ENCODE results near the gene SETD7. TPM values are rescaled to one million over a fixed set of nuclear protein-coding genes. Genes with fewer than 3 reads are reported as not detected.

The SETD7 gene
- total and polyA plus RNA-seq, 2 experiments from 2014 or later: 1.1 to 4.2 TPM

GRCh38 chr4:139576219-139576618, 20.2 kb upstream of the SETD7 start:
- H3F3A ChIP-seq (replicated peaks; ENCODE audit: low read depth): no peaks in the 10 kb centered on the region
- TF ChIP-seq, protein P1, sequence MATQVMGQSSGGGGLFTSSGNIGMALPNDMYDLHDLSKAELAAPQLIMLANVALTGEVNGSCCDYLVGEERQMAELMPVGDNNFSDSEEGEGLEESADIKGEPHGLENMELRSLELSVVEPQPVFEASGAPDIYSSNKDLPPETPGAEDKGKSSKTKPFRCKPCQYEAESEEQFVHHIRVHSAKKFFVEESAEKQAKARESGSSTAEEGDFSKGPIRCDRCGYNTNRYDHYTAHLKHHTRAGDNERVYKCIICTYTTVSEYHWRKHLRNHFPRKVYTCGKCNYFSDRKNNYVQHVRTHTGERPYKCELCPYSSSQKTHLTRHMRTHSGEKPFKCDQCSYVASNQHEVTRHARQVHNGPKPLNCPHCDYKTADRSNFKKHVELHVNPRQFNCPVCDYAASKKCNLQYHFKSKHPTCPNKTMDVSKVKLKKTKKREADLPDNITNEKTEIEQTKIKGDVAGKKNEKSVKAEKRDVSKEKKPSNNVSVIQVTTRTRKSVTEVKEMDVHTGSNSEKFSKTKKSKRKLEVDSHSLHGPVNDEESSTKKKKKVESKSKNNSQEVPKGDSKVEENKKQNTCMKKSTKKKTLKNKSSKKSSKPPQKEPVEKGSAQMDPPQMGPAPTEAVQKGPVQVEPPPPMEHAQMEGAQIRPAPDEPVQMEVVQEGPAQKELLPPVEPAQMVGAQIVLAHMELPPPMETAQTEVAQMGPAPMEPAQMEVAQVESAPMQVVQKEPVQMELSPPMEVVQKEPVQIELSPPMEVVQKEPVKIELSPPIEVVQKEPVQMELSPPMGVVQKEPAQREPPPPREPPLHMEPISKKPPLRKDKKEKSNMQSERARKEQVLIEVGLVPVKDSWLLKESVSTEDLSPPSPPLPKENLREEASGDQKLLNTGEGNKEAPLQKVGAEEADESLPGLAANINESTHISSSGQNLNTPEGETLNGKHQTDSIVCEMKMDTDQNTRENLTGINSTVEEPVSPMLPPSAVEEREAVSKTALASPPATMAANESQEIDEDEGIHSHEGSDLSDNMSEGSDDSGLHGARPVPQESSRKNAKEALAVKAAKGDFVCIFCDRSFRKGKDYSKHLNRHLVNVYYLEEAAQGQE (IDR thresholded peaks at IDR 0.05; ENCODE audit: unreplicated experiment): no peak
- TF ChIP-seq, protein P2, sequence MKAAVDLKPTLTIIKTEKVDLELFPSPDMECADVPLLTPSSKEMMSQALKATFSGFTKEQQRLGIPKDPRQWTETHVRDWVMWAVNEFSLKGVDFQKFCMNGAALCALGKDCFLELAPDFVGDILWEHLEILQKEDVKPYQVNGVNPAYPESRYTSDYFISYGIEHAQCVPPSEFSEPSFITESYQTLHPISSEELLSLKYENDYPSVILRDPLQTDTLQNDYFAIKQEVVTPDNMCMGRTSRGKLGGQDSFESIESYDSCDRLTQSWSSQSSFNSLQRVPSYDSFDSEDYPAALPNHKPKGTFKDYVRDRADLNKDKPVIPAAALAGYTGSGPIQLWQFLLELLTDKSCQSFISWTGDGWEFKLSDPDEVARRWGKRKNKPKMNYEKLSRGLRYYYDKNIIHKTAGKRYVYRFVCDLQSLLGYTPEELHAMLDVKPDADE (IDR thresholded peaks at IDR 0.05): no peak
- DNase-seq (ENCODE audit: low spot score): no peak
- H3K27ac ChIP-seq (ENCODE audit: low read depth): no peak overlapping the region
- peaks cover 3% of the 10 kb centered on the region for H4K20me1 ChIP-seq (replicated peaks; ENCODE audit: insufficient read depth)
- no peaks in the 10 kb centered on the region for H3K36me3 ChIP-seq (ENCODE audit: insufficient read depth)
- no peak overlapping the region; the same call in 2 of the 3 replicates for H3K4me3 Mint-ChIP-seq
- no peak overlapping the region for H3K4me3 ChIP-seq
- H2AFZ ChIP-seq: no peak overlapping the region
- H3K27me3 ChIP-seq (ENCODE audit: insufficient read depth): peaks cover 58% of the 10 kb centered on the region
- no peaks in the 10 kb centered on the region for H3K79me2 ChIP-seq (replicated peaks; ENCODE audit: insufficient read depth)
- H3K27ac Mint-ChIP-seq: no peak overlapping the region
- no peaks in the 10 kb centered on the region for H3K9me3 Mint-ChIP-seq
- H3K4me2 ChIP-seq: no peak overlapping the region
- no peaks in the 10 kb centered on the region for H3K9me2 ChIP-seq (ENCODE audit: insufficient read depth)
- H3K27me3 Mint-ChIP-seq (ENCODE audit: insufficient read depth, low read depth, poor library complexity): peaks cover 9% of the 10 kb centered on the region
- no peaks in the 10 kb centered on the region for H3K36me3 Mint-ChIP-seq (ENCODE audit: low read depth)
- H3K4me1 Mint-ChIP-seq: peaks cover 20% of the 10 kb centered on the region
- H3K4me1 ChIP-seq (ENCODE audit: insufficient read depth): peaks cover 9% of the 10 kb centered on the region
- ATAC-seq: no peak

- DNase-seq (ENCODE audit: low spot score) (no peak), ATAC-seq (no peak)
- Histone ChIP-seq H3K27ac (ENCODE audit: low read depth) (no peak overlapping the region), H3F3A (replicated peaks; ENCODE audit: low read depth) (no peaks in the 10 kb centered on the region), H2AFZ (no peak overlapping the region), H3K9me2 (ENCODE audit: insufficient read depth) (no peaks in the 10 kb centered on the region), H3K27me3 (ENCODE audit: insufficient read depth) (peaks cover 49% of the 10 kb centered on the region), H3K79me2 (replicated peaks; ENCODE audit: insufficient read depth) (no peaks in the 10 kb centered on the region), H3K4me2 (no peak overlapping the region), H4K20me1 (replicated peaks; ENCODE audit: insufficient read depth) (peaks cover 3% of the 10 kb centered on the region), H3K4me1 (ENCODE audit: insufficient read depth) (peaks cover 6% of the 10 kb centered on the region), H3K4me3 (no peak overlapping the region), H3K36me3 (ENCODE audit: insufficient read depth) (no peaks in the 10 kb centered on the region)
- Mint-ChIP-seq H3K27ac (no peak overlapping the region), H3K36me3 (ENCODE audit: low read depth) (no peaks in the 10 kb centered on the region), H3K27me3 (ENCODE audit: insufficient read depth, low read depth, poor library complexity) (peaks cover 9% of the 10 kb centered on the region), H3K9me3 (no peaks in the 10 kb centered on the region), H3K4me3 (no peak overlapping the region), H3K4me1 (peaks cover 14% of the 10 kb centered on the region)
- TF ChIP-seq CREB1 (CRISPR knock-in tag; IDR thresholded peaks at IDR 0.05; ENCODE audit: low read depth): no peak
- no peak for TF ChIP-seq JUNB (IDR thresholded peaks at IDR 0.05; ENCODE audit: unreplicated experiment)
- no peak for TF ChIP-seq EZH2 (IDR thresholded peaks at IDR 0.05; ENCODE audit: low read depth, unreplicated experiment)
- no peak for TF ChIP-seq NANOG (IDR thresholded peaks at IDR 0.05; ENCODE audit: borderline replicate concordance)
- no peak for TF ChIP-seq EZH2phosphoT487 (IDR thresholded peaks at IDR 0.05; ENCODE audit: unreplicated experiment)
- no peak for TF ChIP-seq STAT1 (IDR thresholded peaks at IDR 0.05; ENCODE audit: unreplicated experiment)
- TF ChIP-seq, protein P1 (IDR thresholded peaks at IDR 0.05; ENCODE audit: unreplicated experiment): no peak
- TF ChIP-seq, protein P2 (IDR thresholded peaks at IDR 0.05): no peak
These were observed 19.1 kb upstream of the SETD7 start for GRCh38 chr4:139575072-139575471.
